H1 (cell line): Measurements from ENCODE around the gene NELFCD. TPM values are rescaled to one million over a fixed set of nuclear protein-coding genes. Genes with fewer than 3 reads are reported as not detected.

Experiments
- CTCF ChIA-PET: fragments of 300-600 bp; sonication (Branson Sonifier 250); formaldehyde crosslinking; loops from one replicate; lab custom pipeline; 2021; ENCODE audit not compliant: partially characterized antibody; lab: Charles Lee
- POLR2A ChIA-PET: fragments of 300-600 bp; sonication (Branson Sonifier 250); formaldehyde crosslinking; loops from one replicate; lab custom pipeline; 2021; ENCODE audit warnings: inconsistent platforms; ENCODE audit not compliant: partially characterized antibody; lab: Charles Lee
- DNase-seq, 2 experiments: peaks; one replicate each; pipeline versions ENCODE4 v3.0.0 to v3.0.0-alpha.2; 2010 to 2022; ENCODE audit warnings: low spot score in 2 of 2, low read depth in 1 of 2, mixed read lengths in 1 of 2
- FAIRE-seq: peaks from 2 replicates; lab custom pipeline; 2011; peaks lifted over from hg19 to GRCh38; lab: Jason Lieb, UNC
- H2AFZ ChIP-seq: 2 replicates; pipeline ENCODE4 v1.8.1; 2012; ENCODE audit warnings: low read length, inconsistent platforms
- H2AK5ac ChIP-seq: 2 replicates; pipeline ENCODE4 v1.6.1; 2013; ENCODE audit warnings: low read depth, low read length
- H2BK120ac ChIP-seq: replicated peaks from 2 replicates; pipeline ENCODE3; 2013; ENCODE audit warnings: low read depth, low read length, inconsistent platforms
- H2BK12ac ChIP-seq: 2 replicates; pipeline ENCODE4 v1.6.1; 2013; ENCODE audit warnings: low read depth, low read length
- H2BK15ac ChIP-seq: 2 replicates; pipeline ENCODE4 v1.6.1; 2013; ENCODE audit warnings: low read length
- H2BK20ac ChIP-seq: 2 replicates; pipeline ENCODE4 v1.6.1; 2013; ENCODE audit warnings: low read length
- H2BK5ac ChIP-seq: 2 replicates; pipeline ENCODE4 v1.6.1; 2013; ENCODE audit warnings: low read depth, low read length
- H3K14ac ChIP-seq: 2 replicates; pipeline ENCODE4 v1.6.1; 2013; ENCODE audit warnings: inconsistent platforms; ENCODE audit not compliant: insufficient read length
- H3K18ac ChIP-seq: 2 replicates; pipeline ENCODE4 v1.6.1; 2013; ENCODE audit warnings: low read length; ENCODE audit errors: extremely low read depth
- H3K23ac ChIP-seq: 2 replicates; pipeline ENCODE4 v1.6.1; 2013; ENCODE audit warnings: inconsistent platforms; ENCODE audit not compliant: insufficient read length
- H3K23me2 ChIP-seq: 2 replicates; pipeline ENCODE4 v1.6.1; 2013; ENCODE audit warnings: low read depth, low read length
- H3K27ac ChIP-seq: 2 replicates; pipeline ENCODE4 v1.6.1; 2011; ENCODE audit warnings: low read depth, low read length, inconsistent platforms
- H3K27me3 ChIP-seq, 4 experiments: replicated peaks in 1 of 4; 1 replicate in 1 of 4; 2 replicates in 3 of 4; pipeline versions ENCODE4 v1.6.1 to v1.8.1; 2011 to 2013; ENCODE audit warnings: low read length in 3 of 4, mild to moderate bottlenecking in 3 of 4, inconsistent platforms in 2 of 4, mixed read lengths in 2 of 4, moderate library complexity in 1 of 4; ENCODE audit not compliant: control insufficient read depth in 3 of 4, insufficient read depth in 3 of 4; ENCODE audit errors: extremely low read depth in 1 of 4
- H3K36me3 ChIP-seq, 4 experiments: 2 replicates each; pipeline versions ENCODE4 v1.6.1 to v1.8.1; 2011 to 2013; ENCODE audit warnings: mild to moderate bottlenecking in 4 of 4, low read length in 3 of 4, moderate library complexity in 2 of 4, control low read depth in 1 of 4, inconsistent platforms in 1 of 4; ENCODE audit not compliant: insufficient read depth in 4 of 4, control insufficient read depth in 2 of 4
- H3K4ac ChIP-seq: replicated peaks from 2 replicates; pipeline ENCODE3; 2013; ENCODE audit warnings: low read length, low read depth, mixed read lengths, inconsistent platforms; ENCODE audit not compliant: insufficient read length
- H3K4me1 ChIP-seq, 4 experiments: replicated peaks in 1 of 4; 1 replicate in 1 of 4; 2 replicates in 3 of 4; pipeline versions ENCODE4 v1.6.1 to v1.8.1; 2011 to 2013; ENCODE audit warnings: low read length in 3 of 4, inconsistent platforms in 2 of 4, mixed read lengths in 1 of 4; ENCODE audit not compliant: insufficient read depth in 4 of 4, control insufficient read depth in 3 of 4
- H3K4me2 ChIP-seq, 2 experiments: 2 replicates each; pipeline versions ENCODE4 v1.6.1 to v1.8.1; 2011 to 2013; ENCODE audit warnings: low read depth in 2 of 2, low read length in 2 of 2, control low read depth in 1 of 2, inconsistent platforms in 1 of 2, mild to moderate bottlenecking in 1 of 2; ENCODE audit not compliant: insufficient read depth in 1 of 2
- H3K4me3 ChIP-seq, 4 experiments: fragments of 200-600, 300-600 bp in 1 of 4; sonication (generic), shearing (Covaris generic), sonication (Bioruptor Twin) in 1 of 4; 2 replicates each; pipeline versions ENCODE4 v1.5.1 to v1.8.1; 2011 to 2016; ENCODE audit warnings: low read length in 4 of 4, low read depth in 3 of 4, control low read depth in 2 of 4, inconsistent platforms in 2 of 4, mild to moderate bottlenecking in 2 of 4, mixed read lengths in 1 of 4, moderate library complexity in 1 of 4; ENCODE audit not compliant: insufficient read depth in 2 of 4; ENCODE audit errors: extremely low read depth in 1 of 4
- H3K56ac ChIP-seq: replicated peaks from 2 replicates; pipeline ENCODE3; 2013; ENCODE audit warnings: low read depth, mild to moderate bottlenecking, mixed read lengths, low read length, inconsistent platforms; ENCODE audit not compliant: insufficient read length
- H3K79me1 ChIP-seq: 2 replicates; pipeline ENCODE4 v1.6.1; 2013; ENCODE audit warnings: low read depth, low read length, control low read depth
- H3K79me2 ChIP-seq, 2 experiments: 2 replicates each; pipeline versions ENCODE4 v1.6.1 to v1.8.1; 2012 to 2013; ENCODE audit warnings: low read length in 2 of 2, mild to moderate bottlenecking in 2 of 2, inconsistent platforms in 1 of 2; ENCODE audit not compliant: insufficient read depth in 2 of 2, control insufficient read depth in 1 of 2
- H3K9ac ChIP-seq, 4 experiments: replicated peaks in 1 of 4; 1 replicate in 1 of 4; 2 replicates in 3 of 4; pipeline versions ENCODE4 v1.6.1 to v1.8.1; 2011 to 2013; ENCODE audit warnings: low read depth in 3 of 4, low read length in 3 of 4, control low read depth in 2 of 4, mild to moderate bottlenecking in 2 of 4, moderate library complexity in 2 of 4, inconsistent platforms in 1 of 4; ENCODE audit errors: extremely low read depth in 1 of 4
- H3K9me3 ChIP-seq, 2 experiments: 2 replicates each; pipeline versions ENCODE4 v1.6.1 to v1.8.1; 2012 to 2013; ENCODE audit warnings: mild to moderate bottlenecking in 2 of 2, moderate library complexity in 2 of 2, control low read depth in 1 of 2, inconsistent platforms in 1 of 2, low read depth in 1 of 2, low read length in 1 of 2, mixed read lengths in 1 of 2; ENCODE audit not compliant: insufficient read depth in 2 of 2
- H4K20me1 ChIP-seq, 2 experiments: replicated peaks in 1 of 2; 2 replicates each; pipeline versions ENCODE3 to v1.8.1; 2011 to 2013; ENCODE audit warnings: inconsistent platforms in 2 of 2, low read length in 2 of 2, mild to moderate bottlenecking in 1 of 2; ENCODE audit not compliant: insufficient read depth in 2 of 2, control insufficient read depth in 1 of 2
- H4K5ac ChIP-seq: 2 replicates; pipeline ENCODE4 v1.6.1; 2013; ENCODE audit warnings: low read length, low read depth, mixed read lengths, inconsistent platforms; ENCODE audit not compliant: insufficient read length
- H4K8ac ChIP-seq: 2 replicates; pipeline ENCODE4 v1.8.0; 2013; ENCODE audit warnings: mild to moderate bottlenecking, moderate library complexity, low read length, inconsistent platforms; ENCODE audit not compliant: insufficient read depth; ENCODE audit errors: extremely low read depth
- H4K91ac ChIP-seq: replicated peaks from 2 replicates; pipeline ENCODE3; 2013; ENCODE audit warnings: low read length, mixed read lengths, inconsistent platforms; ENCODE audit not compliant: insufficient read length
- GABPA ChIP-seq: IDR thresholded peaks from 2 replicates; pipeline ENCODE4 v1.6.1; 2011; ENCODE audit warnings: mild to moderate bottlenecking, low read length, moderate library complexity, borderline replicate concordance; ENCODE audit not compliant: insufficient read depth
- MAFK ChIP-seq: IDR thresholded peaks from 2 replicates; pipeline ENCODE4 v1.6.1; 2012; ENCODE audit warnings: low read depth, mild to moderate bottlenecking, improper control_type of control experiment, low read length
- POU5F1 ChIP-seq: IDR thresholded peaks from 2 replicates; pipeline ENCODE4 v1.6.1; 2011; ENCODE audit warnings: low read depth, mild to moderate bottlenecking, low read length, moderate library complexity
- RAD21 ChIP-seq, 2 experiments: IDR thresholded peaks in 1 of 2; conservative IDR thresholded peaks in 1 of 2; 2 replicates each; pipeline ENCODE4 v1.6.1; 2011; ENCODE audit warnings: low read depth in 2 of 2, low read length in 2 of 2, improper control_type of control experiment in 1 of 2, inconsistent platforms in 1 of 2, mild to moderate bottlenecking in 1 of 2, moderate library complexity in 1 of 2
- SAP30 ChIP-seq: fragments of 300-600 bp; sonication (generic); IDR thresholded peaks from 2 replicates; pipeline ENCODE4 v1.7.1; 2012; ENCODE audit warnings: low read length, moderate library complexity, mild to moderate bottlenecking, inconsistent platforms; ENCODE audit not compliant: insufficient read depth, insufficient replicate concordance
- SRF ChIP-seq: IDR thresholded peaks from 2 replicates; pipeline ENCODE4 v1.6.1; 2011; ENCODE audit warnings: mild to moderate bottlenecking, low read depth, low read length, moderate library complexity
- TBP ChIP-seq: IDR thresholded peaks from 2 replicates; pipeline ENCODE4 v1.6.1; 2011; ENCODE audit warnings: low read depth, low read length, improper control_type of control experiment
- TCF12 ChIP-seq: IDR thresholded peaks from 2 replicates; pipeline ENCODE4 v1.6.1; 2011; ENCODE audit warnings: low read depth, mild to moderate bottlenecking, low read length
- USF2 ChIP-seq: IDR thresholded peaks from 2 replicates; pipeline ENCODE4 v1.6.1; 2011; ENCODE audit warnings: low read length, improper control_type of control experiment
- ZNF274 ChIP-seq: IDR thresholded peaks from 2 replicates; pipeline ENCODE4 v1.7.0; 2012; ENCODE audit warnings: low read length, borderline replicate concordance; ENCODE audit errors: extremely low read depth
- polyA plus RNA-seq, 7 experiments: library from polyadenylated mRNA; depleted of rRNA in 3 of 7; stranded (reverse) in 5 of 7; unstranded in 2 of 7; fragments of >200 nt in 5 of 7; fragments of 200-250 nt in 2 of 7; gene quantifications; 1 replicate in 5 of 7; 2 replicates in 1 of 7; 4 replicates in 1 of 7; pipeline versions ENCODE4 v1.2.1 to v1.2.3, GENCODE V29; 2011 to 2013; ENCODE audit warnings: missing spikeins in 2 of 7, mixed read lengths in 2 of 7
- total RNA-seq: library from RNA; stranded (reverse); fragmentation: NEBNext Ultra II Directional; extraction: Animal tissue kit (Norgen Biotek cat#: 25700); gene quantifications from 2 replicates; pipeline ENCODE4 v1.2.1, GENCODE V29; 2021

NELFCD gene
- total and polyA plus RNA-seq, 2 of the 8 experiments (the other 6 are each of a cell fraction or from before 2014, with no cell fraction given) = 35.5 to 59.6 TPM

- Histone ChIP-seq H3K9me3 (no peaks in the 10 kb centered on the region), H3K79me2 (no peaks in the 10 kb centered on the region), H2AFZ (no peak overlapping the region), H3K4me3 (no peak overlapping the region), H3K14ac (no peak overlapping the region), H3K4ac (no peak overlapping the region), H3K4me2 (no peak overlapping the region), H3K79me1 (no peaks in the 10 kb centered on the region), H3K4me1 (no peaks in the 10 kb centered on the region), H2BK120ac (no peak overlapping the region), H3K23ac (no peak overlapping the region), H2AK5ac (no peak overlapping the region), H4K5ac (no peak overlapping the region), H2BK15ac (no peak overlapping the region), H2BK5ac (no peak overlapping the region), H2BK20ac (no peak overlapping the region), H3K27me3 (no peaks in the 10 kb centered on the region; a peak in 1 of 7 replicates), H3K9ac (no peak overlapping the region), H3K23me2 (no peaks in the 10 kb centered on the region), H4K20me1 (no peaks in the 10 kb centered on the region), H3K36me3 (no peaks in the 10 kb centered on the region), H3K18ac (no peak overlapping the region), H4K91ac (no peak overlapping the region), H3K27ac (no peak overlapping the region), H4K8ac (no peak overlapping the region), H3K56ac (no peak overlapping the region), H2BK12ac (no peak overlapping the region)
- CTCF ChIA-PET = no interaction called here
- POLR2A ChIA-PET = no interaction called here
- no peak for FAIRE-seq
- no peak for DNase-seq
- no peak for TF ChIP-seq TCF12
- TF ChIP-seq TBP = no peak
- TF ChIP-seq SAP30 = no peak
- TF ChIP-seq GABPA = no peak
- TF ChIP-seq ZNF274 = no peak
- no peak for TF ChIP-seq POU5F1
- no peak for TF ChIP-seq USF2
- TF ChIP-seq MAFK = no peak
- TF ChIP-seq SRF = no peak
- TF ChIP-seq RAD21 (IDR thresholded peaks at IDR 0.05 in 1 of 2, conservative IDR thresholded peaks at IDR 0.05 in 1 of 2; ENCODE audit: low read depth in 2 of 2, low read length in 2 of 2) = no peak
Observed at GRCh38 chr20:58953050-58953449, 28.0 kb upstream of the NELFCD start.
